H1 (cell line): ENCODE results near the gene NSA2. TPM values are rescaled to one million over a fixed set of nuclear protein-coding genes. Genes with fewer than 3 reads are reported as not detected.

ENCODE experiments used
- CTCF ChIA-PET: fragments of 300-600 bp; sonication (Branson Sonifier 250); formaldehyde crosslinking; loops from one replicate; lab custom pipeline; 2021; ENCODE audit not compliant: partially characterized antibody; lab: Charles Lee
- POLR2A ChIA-PET: fragments of 300-600 bp; sonication (Branson Sonifier 250); formaldehyde crosslinking; loops from one replicate; lab custom pipeline; 2021; ENCODE audit warnings: inconsistent platforms; ENCODE audit not compliant: partially characterized antibody; lab: Charles Lee
- DNase-seq, 2 experiments: peaks; one replicate each; pipeline versions ENCODE4 v3.0.0 to v3.0.0-alpha.2; 2010 to 2022; ENCODE audit warnings: low spot score in 2 of 2, low read depth in 1 of 2, mixed read lengths in 1 of 2
- FAIRE-seq: peaks from 2 replicates; lab custom pipeline; 2011; peaks lifted over from hg19 to GRCh38; lab: Jason Lieb, UNC
- H2AFZ ChIP-seq: 2 replicates; pipeline ENCODE4 v1.8.1; 2012; ENCODE audit warnings: low read length, inconsistent platforms
- H2AK5ac ChIP-seq: 2 replicates; pipeline ENCODE4 v1.6.1; 2013; ENCODE audit warnings: low read depth, low read length
- H2BK120ac ChIP-seq: replicated peaks from 2 replicates; pipeline ENCODE3; 2013; ENCODE audit warnings: low read depth, low read length, inconsistent platforms
- H2BK12ac ChIP-seq: 2 replicates; pipeline ENCODE4 v1.6.1; 2013; ENCODE audit warnings: low read depth, low read length
- H2BK15ac ChIP-seq: 2 replicates; pipeline ENCODE4 v1.6.1; 2013; ENCODE audit warnings: low read length
- H2BK20ac ChIP-seq: 2 replicates; pipeline ENCODE4 v1.6.1; 2013; ENCODE audit warnings: low read length
- H2BK5ac ChIP-seq: 2 replicates; pipeline ENCODE4 v1.6.1; 2013; ENCODE audit warnings: low read depth, low read length
- H3K14ac ChIP-seq: 2 replicates; pipeline ENCODE4 v1.6.1; 2013; ENCODE audit warnings: inconsistent platforms; ENCODE audit not compliant: insufficient read length
- H3K18ac ChIP-seq: 2 replicates; pipeline ENCODE4 v1.6.1; 2013; ENCODE audit warnings: low read length; ENCODE audit errors: extremely low read depth
- H3K23ac ChIP-seq: 2 replicates; pipeline ENCODE4 v1.6.1; 2013; ENCODE audit warnings: inconsistent platforms; ENCODE audit not compliant: insufficient read length
- H3K23me2 ChIP-seq: 2 replicates; pipeline ENCODE4 v1.6.1; 2013; ENCODE audit warnings: low read depth, low read length
- H3K27ac ChIP-seq: 2 replicates; pipeline ENCODE4 v1.6.1; 2011; ENCODE audit warnings: low read depth, low read length, inconsistent platforms
- H3K27me3 ChIP-seq, 4 experiments: replicated peaks in 1 of 4; 1 replicate in 1 of 4; 2 replicates in 3 of 4; pipeline versions ENCODE4 v1.6.1 to v1.8.1; 2011 to 2013; ENCODE audit warnings: low read length in 3 of 4, mild to moderate bottlenecking in 3 of 4, inconsistent platforms in 2 of 4, mixed read lengths in 2 of 4, moderate library complexity in 1 of 4; ENCODE audit not compliant: control insufficient read depth in 3 of 4, insufficient read depth in 3 of 4; ENCODE audit errors: extremely low read depth in 1 of 4
- H3K36me3 ChIP-seq, 4 experiments: 2 replicates each; pipeline versions ENCODE4 v1.6.1 to v1.8.1; 2011 to 2013; ENCODE audit warnings: mild to moderate bottlenecking in 4 of 4, low read length in 3 of 4, moderate library complexity in 2 of 4, control low read depth in 1 of 4, inconsistent platforms in 1 of 4; ENCODE audit not compliant: insufficient read depth in 4 of 4, control insufficient read depth in 2 of 4
- H3K4ac ChIP-seq: replicated peaks from 2 replicates; pipeline ENCODE3; 2013; ENCODE audit warnings: low read length, low read depth, mixed read lengths, inconsistent platforms; ENCODE audit not compliant: insufficient read length
- H3K4me1 ChIP-seq, 4 experiments: replicated peaks in 1 of 4; 1 replicate in 1 of 4; 2 replicates in 3 of 4; pipeline versions ENCODE4 v1.6.1 to v1.8.1; 2011 to 2013; ENCODE audit warnings: low read length in 3 of 4, inconsistent platforms in 2 of 4, mixed read lengths in 1 of 4; ENCODE audit not compliant: insufficient read depth in 4 of 4, control insufficient read depth in 3 of 4
- H3K4me2 ChIP-seq, 2 experiments: 2 replicates each; pipeline versions ENCODE4 v1.6.1 to v1.8.1; 2011 to 2013; ENCODE audit warnings: low read depth in 2 of 2, low read length in 2 of 2, control low read depth in 1 of 2, inconsistent platforms in 1 of 2, mild to moderate bottlenecking in 1 of 2; ENCODE audit not compliant: insufficient read depth in 1 of 2
- H3K4me3 ChIP-seq, 4 experiments: fragments of 200-600, 300-600 bp in 1 of 4; sonication (generic), shearing (Covaris generic), sonication (Bioruptor Twin) in 1 of 4; 2 replicates each; pipeline versions ENCODE4 v1.5.1 to v1.8.1; 2011 to 2016; ENCODE audit warnings: low read length in 4 of 4, low read depth in 3 of 4, control low read depth in 2 of 4, inconsistent platforms in 2 of 4, mild to moderate bottlenecking in 2 of 4, mixed read lengths in 1 of 4, moderate library complexity in 1 of 4; ENCODE audit not compliant: insufficient read depth in 2 of 4; ENCODE audit errors: extremely low read depth in 1 of 4
- H3K56ac ChIP-seq: replicated peaks from 2 replicates; pipeline ENCODE3; 2013; ENCODE audit warnings: low read depth, mild to moderate bottlenecking, mixed read lengths, low read length, inconsistent platforms; ENCODE audit not compliant: insufficient read length
- H3K79me1 ChIP-seq: 2 replicates; pipeline ENCODE4 v1.6.1; 2013; ENCODE audit warnings: low read depth, low read length, control low read depth
- H3K79me2 ChIP-seq, 2 experiments: 2 replicates each; pipeline versions ENCODE4 v1.6.1 to v1.8.1; 2012 to 2013; ENCODE audit warnings: low read length in 2 of 2, mild to moderate bottlenecking in 2 of 2, inconsistent platforms in 1 of 2; ENCODE audit not compliant: insufficient read depth in 2 of 2, control insufficient read depth in 1 of 2
- H3K9ac ChIP-seq, 4 experiments: replicated peaks in 1 of 4; 1 replicate in 1 of 4; 2 replicates in 3 of 4; pipeline versions ENCODE4 v1.6.1 to v1.8.1; 2011 to 2013; ENCODE audit warnings: low read depth in 3 of 4, low read length in 3 of 4, control low read depth in 2 of 4, mild to moderate bottlenecking in 2 of 4, moderate library complexity in 2 of 4, inconsistent platforms in 1 of 4; ENCODE audit errors: extremely low read depth in 1 of 4
- H3K9me3 ChIP-seq, 2 experiments: 2 replicates each; pipeline versions ENCODE4 v1.6.1 to v1.8.1; 2012 to 2013; ENCODE audit warnings: mild to moderate bottlenecking in 2 of 2, moderate library complexity in 2 of 2, control low read depth in 1 of 2, inconsistent platforms in 1 of 2, low read depth in 1 of 2, low read length in 1 of 2, mixed read lengths in 1 of 2; ENCODE audit not compliant: insufficient read depth in 2 of 2
- H4K20me1 ChIP-seq, 2 experiments: replicated peaks in 1 of 2; 2 replicates each; pipeline versions ENCODE3 to v1.8.1; 2011 to 2013; ENCODE audit warnings: inconsistent platforms in 2 of 2, low read length in 2 of 2, mild to moderate bottlenecking in 1 of 2; ENCODE audit not compliant: insufficient read depth in 2 of 2, control insufficient read depth in 1 of 2
- H4K5ac ChIP-seq: 2 replicates; pipeline ENCODE4 v1.6.1; 2013; ENCODE audit warnings: low read length, low read depth, mixed read lengths, inconsistent platforms; ENCODE audit not compliant: insufficient read length
- H4K8ac ChIP-seq: 2 replicates; pipeline ENCODE4 v1.8.0; 2013; ENCODE audit warnings: mild to moderate bottlenecking, moderate library complexity, low read length, inconsistent platforms; ENCODE audit not compliant: insufficient read depth; ENCODE audit errors: extremely low read depth
- H4K91ac ChIP-seq: replicated peaks from 2 replicates; pipeline ENCODE3; 2013; ENCODE audit warnings: low read length, mixed read lengths, inconsistent platforms; ENCODE audit not compliant: insufficient read length
- CEBPB ChIP-seq: IDR thresholded peaks from 2 replicates; pipeline ENCODE4 v1.6.1; 2012; ENCODE audit warnings: low read depth, low read length
- CHD1 ChIP-seq: IDR thresholded peaks from 2 replicates; pipeline ENCODE4 v1.6.1; 2012; ENCODE audit warnings: low read depth, low read length, improper control_type of control experiment
- EGR1 ChIP-seq: IDR thresholded peaks from 2 replicates; pipeline ENCODE4 v1.6.1; 2011; ENCODE audit warnings: low read depth, low read length, borderline replicate concordance
- MAFK ChIP-seq: IDR thresholded peaks from 2 replicates; pipeline ENCODE4 v1.6.1; 2012; ENCODE audit warnings: low read depth, mild to moderate bottlenecking, improper control_type of control experiment, low read length
- NANOG ChIP-seq: IDR thresholded peaks from 2 replicates; pipeline ENCODE4 v1.6.1; 2011; ENCODE audit warnings: low read length, low read depth, mild to moderate bottlenecking, inconsistent platforms; ENCODE audit not compliant: insufficient read depth, poor library complexity, severe bottlenecking
- PHF8 ChIP-seq: fragments of 200-600 bp; sonication (generic); conservative IDR thresholded peaks from 2 replicates; pipeline ENCODE4 v1.7.1; 2012; ENCODE audit warnings: low read depth, mild to moderate bottlenecking, inconsistent platforms, low read length, moderate library complexity
- RFX5 ChIP-seq: IDR thresholded peaks from 2 replicates; pipeline ENCODE4 v1.6.1; 2011; ENCODE audit warnings: low read depth, low read length, improper control_type of control experiment, borderline replicate concordance
- RXRA ChIP-seq: IDR thresholded peaks from 2 replicates; pipeline ENCODE4 v1.6.1; 2011; ENCODE audit warnings: low read depth, mild to moderate bottlenecking, low read length, moderate library complexity; ENCODE audit not compliant: insufficient read depth
- SIX5 ChIP-seq: IDR thresholded peaks from 2 replicates; pipeline ENCODE4 v1.6.1; 2011; ENCODE audit warnings: mild to moderate bottlenecking, low read depth, low read length
- SP2 ChIP-seq: IDR thresholded peaks from 2 replicates; pipeline ENCODE4 v1.6.1; 2012; ENCODE audit warnings: mild to moderate bottlenecking, low read length, inconsistent platforms
- SRF ChIP-seq: IDR thresholded peaks from 2 replicates; pipeline ENCODE4 v1.6.1; 2011; ENCODE audit warnings: mild to moderate bottlenecking, low read depth, low read length, moderate library complexity
- USF2 ChIP-seq: IDR thresholded peaks from 2 replicates; pipeline ENCODE4 v1.6.1; 2011; ENCODE audit warnings: low read length, improper control_type of control experiment
- WGBS, 2 experiments: shearing (Covaris generic) in 1 of 2; methylation state at CpG; one replicate each; pipeline versions ENCODE4 v1.1.6 to v1.1.7; 2013 to 2015; ENCODE audit warnings: low lambda C conversion rate in 2 of 2, mixed read lengths in 2 of 2, inconsistent platforms in 1 of 2, low coverage in 1 of 2, missing lambda C conversion rate in 1 of 2; ENCODE audit not compliant: insufficient replicate concordance in 2 of 2, insufficient coverage in 1 of 2, insufficient read length in 1 of 2; ENCODE audit errors: extremely low coverage in 1 of 2, missing lambda C conversion rate in 1 of 2; 5-methylcytosine and 5-hydroxymethylcytosine counted together
- polyA plus RNA-seq, 7 experiments: library from polyadenylated mRNA; depleted of rRNA in 3 of 7; stranded (reverse) in 5 of 7; unstranded in 2 of 7; fragments of >200 nt in 5 of 7; fragments of 200-250 nt in 2 of 7; gene quantifications; 1 replicate in 5 of 7; 2 replicates in 1 of 7; 4 replicates in 1 of 7; pipeline versions ENCODE4 v1.2.1 to v1.2.3, GENCODE V29; 2011 to 2013; ENCODE audit warnings: missing spikeins in 2 of 7, mixed read lengths in 2 of 7
- total RNA-seq: library from RNA; stranded (reverse); fragmentation: NEBNext Ultra II Directional; extraction: Animal tissue kit (Norgen Biotek cat#: 25700); gene quantifications from 2 replicates; pipeline ENCODE4 v1.2.1, GENCODE V29; 2021

Gene NSA2
- total and polyA plus RNA-seq, 2 of the 8 experiments (the other 6 are each of a cell fraction or from before 2014, with no cell fraction given) = 17.0 to 68.7 TPM

DNA sequence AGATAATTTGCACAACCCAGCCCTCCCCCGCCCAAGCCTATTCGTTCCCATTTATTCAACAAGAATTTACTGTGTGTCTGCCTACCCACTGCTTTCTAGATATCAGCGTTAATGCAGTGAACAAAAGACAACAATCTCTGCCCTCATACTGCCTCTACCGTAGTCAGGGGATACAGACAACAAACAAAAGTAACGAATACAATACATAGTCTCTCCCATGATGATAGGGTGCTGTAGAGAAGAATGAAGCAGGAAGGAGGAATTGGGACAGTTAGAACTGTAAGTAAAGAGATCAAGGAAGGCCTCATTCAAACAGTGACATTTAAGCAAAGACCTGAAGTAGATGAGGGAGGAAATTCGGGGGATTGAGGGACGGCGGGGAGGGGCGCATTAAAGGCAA lies 1.8 kb upstream of the NSA2 start:
- no peak overlapping the region for H3K23ac ChIP-seq
- no peak overlapping the region for H3K14ac ChIP-seq
- H3K79me2 ChIP-seq = peaks cover 12 to 45% of the 10 kb centered on the region in 2 experiments
- H2AFZ ChIP-seq = no peak overlapping the region
- 93% methylated on average over 9 of the region's 9 CpGs; no CpG with 5 or more reads in 1 of the 2 experiments for WGBS, 2 experiments
- FAIRE-seq (no peak), DNase-seq (no peak)
- H3K27ac ChIP-seq = no peak overlapping the region
- H2BK15ac ChIP-seq = no peak overlapping the region
- no peak overlapping the region for H4K5ac ChIP-seq
- H2BK120ac ChIP-seq = no peak overlapping the region
- H2BK5ac ChIP-seq = no peak overlapping the region
- H3K4me2 ChIP-seq = peak overlapping the region in 1 of 2 experiments; percentile 84; a peak in 2 of 4 replicates
- peaks cover 0 to 26% (median 13%) of the 10 kb centered on the region in 4 experiments; a peak in 7 of 8 replicates for H3K36me3 ChIP-seq
- peaks cover 0 to 4% (median 2%) of the 10 kb centered on the region in 4 experiments; a peak in 2 of 7 replicates for H3K4me1 ChIP-seq
- no peak overlapping the region for H2BK20ac ChIP-seq
- H4K91ac ChIP-seq = no peak overlapping the region
- no peak overlapping the region for H3K4ac ChIP-seq
- no peak overlapping the region; a peak in 1 of 7 replicates for H3K9ac ChIP-seq
- ChIA-PET POLR2A (interaction anchor here (0.5 kb wide), 1 partner anchor 1757 kb away, joined by 3 read pairs; no protein-coding TSS in a partner anchor), CTCF (interaction anchor here (1.1 to 2.7 kb wide), 7 partner anchors 102 to 285 kb away, joined by 3 to 10 read pairs (median 4); no protein-coding TSS in a partner anchor)
- peaks cover 3% of the 10 kb centered on the region; the same call in 1 of the 2 replicates for H3K79me1 ChIP-seq
- no peak overlapping the region for H2AK5ac ChIP-seq
- H3K56ac ChIP-seq = no peak overlapping the region
- no peak overlapping the region for H4K8ac ChIP-seq
- no peak overlapping the region for H3K18ac ChIP-seq
- H3K9me3 ChIP-seq = no peaks in the 10 kb centered on the region
- H3K4me3 ChIP-seq = no peak overlapping the region
- H4K20me1 ChIP-seq = peaks cover 0 to 3% of the 10 kb centered on the region in 2 experiments
- no peak overlapping the region for H2BK12ac ChIP-seq
- H3K23me2 ChIP-seq = no peaks in the 10 kb centered on the region; the same call in 1 of the 2 replicates
- H3K27me3 ChIP-seq = no peaks in the 10 kb centered on the region
- TF ChIP-seq MAFK (no peak), SRF (no peak), EGR1 (no peak), SP2 (no peak), RFX5 (no peak), RXRA (no peak), SIX5 (no peak), NANOG (no peak), CEBPB (no peak), USF2 (no peak), CHD1 (no peak), PHF8 (no peak)
